Measurements from ENCODE around the gene DAAM1. TPM values are rescaled to one million over a fixed set of nuclear protein-coding genes. Genes with fewer than 3 reads are reported as not detected.

Gene DAAM1
- total and polyA plus RNA-seq, 3 experiments from 2014 or later, result 9.3 to 14.4 (median 12.3) TPM

DNA sequence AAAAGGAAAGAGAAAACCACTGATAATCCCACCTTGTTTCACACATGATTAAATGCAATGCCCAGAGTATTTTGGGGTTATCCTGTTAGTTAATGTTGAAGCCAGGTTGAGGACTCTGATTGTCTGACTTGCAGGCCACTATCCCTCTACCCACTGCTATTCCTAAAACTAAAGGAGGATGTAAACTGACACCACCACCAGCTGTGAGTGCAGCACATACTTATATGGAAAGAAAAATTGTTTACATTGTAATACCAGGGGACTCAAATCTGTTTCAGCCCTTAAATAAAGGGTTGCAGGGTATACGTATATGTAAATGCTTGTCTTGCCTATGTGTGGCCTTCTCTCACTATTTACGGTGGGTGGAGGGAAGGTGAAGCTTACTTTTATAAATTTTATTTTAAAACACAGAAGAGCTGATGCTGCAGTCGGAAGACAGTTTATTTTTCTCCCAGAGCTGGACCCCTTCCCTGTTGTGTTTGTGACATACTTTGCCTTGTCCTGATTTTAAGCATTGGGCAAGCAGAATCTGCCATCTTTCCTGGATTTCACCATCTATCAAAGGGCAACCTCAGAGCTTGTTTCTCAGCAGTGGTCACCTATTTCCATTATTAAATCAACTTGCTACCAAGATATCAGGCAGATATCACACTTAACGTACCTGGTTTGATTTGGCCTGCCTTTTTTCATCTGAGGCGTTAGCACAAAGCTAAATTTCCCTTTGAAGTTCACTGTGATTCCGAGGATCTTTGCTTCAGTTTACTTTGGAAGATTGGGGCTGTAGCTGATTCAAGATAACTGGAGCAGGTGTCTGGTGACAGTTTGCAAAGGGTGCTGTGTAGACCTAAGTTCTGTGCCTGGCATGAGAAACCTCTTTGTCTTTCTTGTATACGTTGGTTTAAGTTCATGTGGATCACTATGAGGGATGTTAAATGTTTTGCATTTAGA lies 25.2 kb downstream of the DAAM1 start:
- H3K27me3 Mint-ChIP-seq, result no peaks in the 10 kb centered on the region
- no peak overlapping the region for H3K27ac Mint-ChIP-seq
- peaks cover 0 to 6% (median 4%) of the 10 kb centered on the region in 3 donors for H3K36me3 Mint-ChIP-seq
- Histone ChIP-seq H3K27ac (ENCODE audit: low read depth, low read length) (no peak overlapping the region), H3K4me1 (ENCODE audit: insufficient read depth, low read length) (no peaks in the 10 kb centered on the region), H3K4me3 (ENCODE audit: low read length) (no peak overlapping the region), H3K27me3 (ENCODE audit: insufficient read depth, low read length, poor library complexity, severe bottlenecking) (no peaks in the 10 kb centered on the region), H3K9me3 (ENCODE audit: low read length) (no peaks in the 10 kb centered on the region), H3K36me3 (ENCODE audit: insufficient read depth, low read length) (no peaks in the 10 kb centered on the region)
- H3K9me3 Mint-ChIP-seq, result no peaks in the 10 kb centered on the region
- no peak for DNase-seq
- peaks cover 3 to 11% (median 8%) of the 10 kb centered on the region in 3 donors for H3K4me1 Mint-ChIP-seq
- ChIA-PET CTCF (interaction anchor here (1.2 kb wide), 1 partner anchor 11 kb away, joined by 3 read pairs; no protein-coding TSS in a partner anchor), POLR2A (no interaction called here)
- no peak overlapping the region for H3K4me3 Mint-ChIP-seq

DNA sequence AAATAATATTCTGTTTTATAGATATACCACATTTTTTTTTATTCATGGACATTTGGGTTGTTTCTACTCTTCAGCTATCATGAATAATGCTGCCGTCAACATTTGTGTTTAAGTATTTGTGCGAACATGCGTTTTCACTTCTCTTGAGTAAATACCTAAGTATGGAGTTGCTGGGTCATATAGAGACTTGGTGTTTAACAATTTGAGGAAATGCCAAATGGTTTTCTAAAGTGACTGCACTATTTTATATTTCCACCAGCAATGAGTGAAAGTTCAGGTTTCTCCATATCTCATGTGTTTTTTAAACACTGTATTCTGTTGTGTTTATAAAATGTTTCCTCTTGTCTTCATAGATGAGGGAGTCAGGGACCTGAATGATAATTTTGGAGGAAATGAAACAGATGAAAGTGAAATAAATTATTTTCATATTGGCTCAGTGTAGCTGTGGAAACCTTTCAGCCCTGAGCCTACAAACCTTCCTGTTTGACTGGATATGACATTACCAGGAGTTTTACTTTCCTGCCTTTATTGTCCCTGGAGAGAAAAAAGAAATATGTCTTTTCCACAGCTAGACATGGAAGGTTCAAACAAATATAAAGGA lies 26.3 kb downstream of the DAAM1 start:
- H3K27me3 ChIP-seq (ENCODE audit: insufficient read depth, low read length, poor library complexity, severe bottlenecking), result no peaks in the 10 kb centered on the region
- DNase-seq, result no peak
- H3K27ac ChIP-seq (ENCODE audit: low read depth, low read length), result no peak overlapping the region
- CTCF ChIA-PET, result interaction anchor here (1.2 kb wide), 1 partner anchor 9 kb away, joined by 3 read pairs; no protein-coding TSS in a partner anchor
- peaks cover 0 to 6% (median 4%) of the 10 kb centered on the region in 3 donors for H3K36me3 Mint-ChIP-seq
- no peaks in the 10 kb centered on the region for H3K9me3 ChIP-seq (ENCODE audit: low read length)
- no peaks in the 10 kb centered on the region for H3K27me3 Mint-ChIP-seq
- no peak overlapping the region for H3K4me3 ChIP-seq (ENCODE audit: low read length)
- no peak overlapping the region for H3K4me3 Mint-ChIP-seq
- no peaks in the 10 kb centered on the region for H3K36me3 ChIP-seq (ENCODE audit: insufficient read depth, low read length)
- no peaks in the 10 kb centered on the region for H3K4me1 ChIP-seq (ENCODE audit: insufficient read depth, low read length)
- peaks cover 3 to 14% (median 8%) of the 10 kb centered on the region in 3 donors for H3K4me1 Mint-ChIP-seq
- POLR2A ChIA-PET, result no interaction called here
- no peak overlapping the region for H3K27ac Mint-ChIP-seq
- no peaks in the 10 kb centered on the region for H3K9me3 Mint-ChIP-seq

DNA sequence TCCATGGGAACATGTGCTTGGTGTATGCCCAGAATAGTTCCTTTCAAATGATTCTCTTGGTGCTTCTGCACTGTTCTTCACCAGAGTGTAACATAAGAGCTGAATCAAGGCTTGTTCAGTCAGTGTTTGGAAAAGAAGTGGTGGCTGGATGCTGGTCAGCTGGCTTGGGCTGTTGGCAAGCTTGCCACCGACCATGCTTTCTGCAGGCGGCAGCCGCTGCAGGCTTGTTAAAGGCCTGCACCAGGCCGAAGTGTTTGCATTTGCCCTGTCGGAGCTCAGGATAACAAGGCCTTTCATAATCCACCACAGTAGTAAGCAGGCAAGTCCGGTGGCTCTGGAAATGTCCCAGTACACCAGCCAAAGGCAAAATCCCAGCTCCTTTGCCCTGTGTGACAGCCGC lies 26.9 kb downstream of the DAAM1 start:
- POLR2A ChIA-PET, result no interaction called here
- DNase-seq, result no peak
- H3K27ac Mint-ChIP-seq, result no peak overlapping the region

DNA sequence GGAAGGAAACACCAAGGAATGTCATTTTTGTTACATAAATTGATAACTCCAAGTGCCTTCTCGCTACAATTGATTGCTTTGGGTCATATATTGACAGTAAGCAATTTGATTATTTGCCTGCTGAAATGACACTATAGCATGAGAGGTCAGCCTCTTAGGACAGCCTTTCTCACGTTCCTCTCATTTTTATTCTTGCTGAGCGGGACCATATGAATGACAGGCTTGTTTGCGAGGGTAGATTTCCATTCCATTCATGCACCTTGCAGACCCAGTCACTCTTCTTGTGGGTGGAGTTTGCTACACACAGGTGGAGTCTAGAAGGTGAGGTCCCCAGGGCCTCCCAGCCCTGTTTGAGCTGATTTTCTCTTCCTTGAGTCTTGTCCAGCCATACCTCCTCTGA lies 27.3 kb downstream of the DAAM1 start:
- H3K4me1 ChIP-seq (ENCODE audit: insufficient read depth, low read length), result no peaks in the 10 kb centered on the region
- H3K36me3 ChIP-seq (ENCODE audit: insufficient read depth, low read length), result no peaks in the 10 kb centered on the region
- no peaks in the 10 kb centered on the region for H3K27me3 ChIP-seq (ENCODE audit: insufficient read depth, low read length, poor library complexity, severe bottlenecking)
- Mint-ChIP-seq H3K36me3 (peaks cover 0 to 6% (median 4%) of the 10 kb centered on the region in 3 donors), H3K4me1 (peaks cover 3 to 14% (median 8%) of the 10 kb centered on the region in 3 donors), H3K9me3 (no peaks in the 10 kb centered on the region), H3K4me3 (no peak overlapping the region), H3K27me3 (no peaks in the 10 kb centered on the region), H3K27ac (no peak overlapping the region)
- DNase-seq, result no peak
- CTCF ChIA-PET, result no interaction called here
- POLR2A ChIA-PET, result no interaction called here
- no peaks in the 10 kb centered on the region for H3K9me3 ChIP-seq (ENCODE audit: low read length)
- H3K27ac ChIP-seq (ENCODE audit: low read depth, low read length), result no peak overlapping the region
- H3K4me3 ChIP-seq (ENCODE audit: low read length), result no peak overlapping the region

More for the DNA sequence above, 26.9 kb downstream of the DAAM1 start:
- CTCF ChIA-PET, result no interaction called here
- Mint-ChIP-seq H3K36me3 (peaks cover 0 to 6% (median 4%) of the 10 kb centered on the region in 3 donors), H3K27me3 (no peaks in the 10 kb centered on the region), H3K4me1 (peaks cover 3 to 14% (median 8%) of the 10 kb centered on the region in 3 donors), H3K9me3 (no peaks in the 10 kb centered on the region), H3K4me3 (no peak overlapping the region)
- Histone ChIP-seq H3K4me3 (ENCODE audit: low read length) (no peak overlapping the region), H3K36me3 (ENCODE audit: insufficient read depth, low read length) (no peaks in the 10 kb centered on the region), H3K9me3 (ENCODE audit: low read length) (no peaks in the 10 kb centered on the region), H3K27me3 (ENCODE audit: insufficient read depth, low read length, poor library complexity, severe bottlenecking) (no peaks in the 10 kb centered on the region), H3K4me1 (ENCODE audit: insufficient read depth, low read length) (no peaks in the 10 kb centered on the region), H3K27ac (ENCODE audit: low read depth, low read length) (no peak overlapping the region)

DNA sequence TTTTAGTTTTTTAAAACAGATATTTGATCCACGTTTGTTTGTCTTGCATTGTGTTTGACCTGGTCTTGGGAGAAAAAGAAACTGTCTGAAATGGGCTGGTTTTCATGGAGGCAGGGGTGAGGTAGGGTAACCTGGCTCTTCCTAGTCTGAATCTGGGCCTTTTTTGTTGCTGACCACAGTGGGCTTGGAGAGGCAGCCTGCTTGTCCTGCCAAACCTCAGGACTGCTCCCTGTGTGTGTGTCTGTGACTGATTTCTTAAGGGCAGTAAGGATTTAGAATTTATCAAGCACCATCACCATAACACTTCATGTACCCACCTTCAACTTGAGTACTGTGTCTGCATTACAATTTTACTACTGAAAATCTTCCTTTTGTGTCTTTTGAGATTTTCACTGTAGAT lies 28.5 kb downstream of the DAAM1 start:
- H3K36me3 ChIP-seq (ENCODE audit: insufficient read depth, low read length), result no peaks in the 10 kb centered on the region
- Mint-ChIP-seq H3K27ac (no peak overlapping the region), H3K27me3 (no peaks in the 10 kb centered on the region), H3K9me3 (no peaks in the 10 kb centered on the region), H3K36me3 (peaks cover 0 to 7% (median 6%) of the 10 kb centered on the region in 3 donors), H3K4me1 (peaks cover 3 to 10% (median 10%) of the 10 kb centered on the region in 3 donors), H3K4me3 (no peak overlapping the region)
- no peaks in the 10 kb centered on the region for H3K4me1 ChIP-seq (ENCODE audit: insufficient read depth, low read length)
- no peaks in the 10 kb centered on the region for H3K27me3 ChIP-seq (ENCODE audit: insufficient read depth, low read length, poor library complexity, severe bottlenecking)
- ChIA-PET CTCF (no interaction called here), POLR2A (no interaction called here)
- no peaks in the 10 kb centered on the region for H3K9me3 ChIP-seq (ENCODE audit: low read length)
- no peak overlapping the region for H3K27ac ChIP-seq (ENCODE audit: low read depth, low read length)
- no peak for DNase-seq
- H3K4me3 ChIP-seq (ENCODE audit: low read length), result no peak overlapping the region

DNA sequence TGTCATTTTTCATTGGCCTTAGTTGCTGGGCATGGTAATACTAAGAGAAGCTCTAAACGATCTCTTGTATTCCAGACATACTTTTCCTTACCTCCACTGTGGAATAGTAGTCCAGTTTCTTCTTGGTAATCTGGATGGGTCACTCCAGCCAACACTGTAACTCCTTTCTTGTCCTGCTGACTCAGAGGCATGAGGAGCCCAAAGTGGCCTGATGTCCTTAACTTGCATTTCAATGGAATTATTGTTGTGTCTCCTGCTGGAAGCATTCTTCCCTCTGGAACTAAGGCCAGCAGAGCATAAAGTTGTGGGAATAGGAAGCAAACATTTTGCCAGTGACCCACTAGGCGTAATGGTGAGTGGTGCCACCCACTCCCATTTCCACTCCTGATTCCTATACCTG lies 33.1 kb downstream of the DAAM1 start:
- ChIA-PET POLR2A (no interaction called here), CTCF (no interaction called here)
- Histone ChIP-seq H3K4me3 (ENCODE audit: low read length) (no peak overlapping the region), H3K9me3 (ENCODE audit: low read length) (no peaks in the 10 kb centered on the region), H3K4me1 (ENCODE audit: insufficient read depth, low read length) (no peaks in the 10 kb centered on the region), H3K27me3 (ENCODE audit: insufficient read depth, low read length, poor library complexity, severe bottlenecking) (no peaks in the 10 kb centered on the region), H3K27ac (ENCODE audit: low read depth, low read length) (no peak overlapping the region), H3K36me3 (ENCODE audit: insufficient read depth, low read length) (no peaks in the 10 kb centered on the region)
- Mint-ChIP-seq H3K27ac (no peak overlapping the region), H3K4me3 (no peak overlapping the region), H3K4me1 (peaks cover 5 to 7% (median 5%) of the 10 kb centered on the region in 3 donors), H3K27me3 (no peaks in the 10 kb centered on the region), H3K9me3 (no peaks in the 10 kb centered on the region), H3K36me3 (peaks cover 0 to 6% (median 3%) of the 10 kb centered on the region in 3 donors)
- DNase-seq, result no peak

DNA sequence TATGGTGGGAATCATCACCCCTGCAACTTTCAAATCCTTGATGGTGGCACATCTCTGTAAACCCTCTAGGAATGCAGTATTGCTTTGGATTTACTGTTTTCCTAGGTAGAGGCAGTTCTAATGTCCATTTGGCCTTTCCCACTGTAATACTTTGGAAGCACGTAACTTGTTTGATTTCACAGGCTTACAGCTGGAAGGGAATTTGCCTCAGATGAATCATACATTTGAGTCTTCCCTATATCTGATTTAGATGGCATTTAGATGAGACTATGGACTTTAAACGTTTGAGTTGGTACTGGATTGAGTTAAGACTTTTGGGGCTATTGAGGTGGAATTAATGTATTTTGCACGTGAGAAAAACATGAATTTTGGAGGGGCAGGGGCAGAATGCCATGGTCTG lies 35.9 kb downstream of the DAAM1 start:
- H3K4me1 ChIP-seq (ENCODE audit: insufficient read depth, low read length), result peaks cover 1% of the 10 kb centered on the region
- POLR2A ChIA-PET, result no interaction called here
- no peak overlapping the region for H3K27ac ChIP-seq (ENCODE audit: low read depth, low read length)
- CTCF ChIA-PET, result interaction anchor here (0.9 kb wide), 1 partner anchor 10 kb away, joined by 3 read pairs; no protein-coding TSS in a partner anchor
- Mint-ChIP-seq H3K36me3 (peaks cover 0 to 6% (median 3%) of the 10 kb centered on the region in 3 donors), H3K4me1 (peaks cover 10 to 16% (median 15%) of the 10 kb centered on the region in 3 donors), H3K27ac (peak overlapping the region in 1 of 8 donors; percentile 51), H3K4me3 (peak overlapping the region in 1 of 7 donors; percentile 0), H3K27me3 (no peaks in the 10 kb centered on the region), H3K9me3 (no peaks in the 10 kb centered on the region)
- H3K9me3 ChIP-seq (ENCODE audit: low read length), result no peaks in the 10 kb centered on the region
- H3K27me3 ChIP-seq (ENCODE audit: insufficient read depth, low read length, poor library complexity, severe bottlenecking), result no peaks in the 10 kb centered on the region
- H3K36me3 ChIP-seq (ENCODE audit: insufficient read depth, low read length), result no peaks in the 10 kb centered on the region
- no peak overlapping the region for H3K4me3 ChIP-seq (ENCODE audit: low read length)
- no peak for DNase-seq

DNA sequence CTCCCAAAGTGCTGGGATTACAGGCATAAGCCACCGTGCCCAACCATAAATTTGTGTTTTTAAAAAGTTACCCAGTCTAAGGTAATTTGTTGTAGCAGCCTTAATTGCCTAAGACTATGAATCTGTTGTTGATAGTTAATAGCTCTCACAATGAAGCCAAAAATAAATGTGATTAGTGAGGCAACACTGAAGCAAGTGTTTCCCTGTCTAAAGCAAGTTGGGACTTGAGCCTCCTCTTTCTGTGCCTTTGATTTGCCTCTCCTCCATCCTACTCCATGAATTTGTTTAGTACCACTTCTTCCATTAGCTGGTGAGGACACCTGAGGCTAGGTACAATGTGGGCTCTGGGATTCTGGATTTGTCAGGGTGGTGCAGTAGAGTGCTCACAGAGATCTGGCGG lies 36.8 kb downstream of the DAAM1 start:
- H3K4me1 Mint-ChIP-seq, result peaks cover 20 to 24% (median 21%) of the 10 kb centered on the region in 3 donors
- no peak overlapping the region for H3K4me3 Mint-ChIP-seq
- CTCF ChIA-PET, result no interaction called here
- H3K4me1 ChIP-seq (ENCODE audit: insufficient read depth, low read length), result peaks cover 11% of the 10 kb centered on the region
- H3K27me3 Mint-ChIP-seq, result no peaks in the 10 kb centered on the region
- no peak for DNase-seq
- H3K36me3 ChIP-seq (ENCODE audit: insufficient read depth, low read length), result no peaks in the 10 kb centered on the region
- H3K4me3 ChIP-seq (ENCODE audit: low read length), result no peak overlapping the region
- H3K27ac ChIP-seq (ENCODE audit: low read depth, low read length), result no peak overlapping the region
- POLR2A ChIA-PET, result no interaction called here
- no peaks in the 10 kb centered on the region for H3K27me3 ChIP-seq (ENCODE audit: insufficient read depth, low read length, poor library complexity, severe bottlenecking)
- peaks cover 0 to 6% (median 3%) of the 10 kb centered on the region in 3 donors for H3K36me3 Mint-ChIP-seq
- no peaks in the 10 kb centered on the region for H3K9me3 ChIP-seq (ENCODE audit: low read length)
- no peak overlapping the region for H3K27ac Mint-ChIP-seq
- H3K9me3 Mint-ChIP-seq, result no peaks in the 10 kb centered on the region
